Cerebellar cortex (tissue), 1 donor: ENCODE results near the gene SULT1A1.
"Not testable (repeated sequence)": the region's sequence is repeated elsewhere in the genome, so short reads cannot be mapped to it uniquely, and the experiment has no call there.

ENCODE experiments used
- DNase-seq: peaks from one replicate; pipeline ENCODE4 v3.0.0-alpha.2; 2015; ENCODE audit warnings: low spot score

SULT1A1 gene

DNA sequence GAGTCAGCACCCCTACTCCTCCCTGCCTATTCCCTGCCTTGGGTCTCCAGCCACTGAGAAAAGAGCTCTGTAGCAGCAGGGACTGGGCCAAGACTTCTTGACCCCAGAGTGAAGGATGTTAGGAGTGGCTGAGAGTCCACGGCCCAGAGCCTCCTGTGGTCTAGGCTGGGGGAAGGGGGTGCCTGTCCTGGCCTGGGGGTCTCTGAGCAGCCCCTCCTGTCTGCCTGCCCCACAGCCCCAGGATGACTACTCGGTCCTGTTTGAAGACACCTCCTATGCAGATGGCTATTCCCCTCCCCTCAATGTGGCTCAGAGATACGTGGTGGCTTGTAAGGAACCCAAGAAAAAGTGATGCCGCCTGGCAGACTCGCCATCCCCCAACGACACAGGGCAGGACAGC is 18.5 kb downstream of the SULT1A1 start:
- DNase-seq, result no peak

- no peak for DNase-seq
These were observed 19.2 kb downstream of the SULT1A1 start for GRCh38 chr16:28590384-28591340.

- no peak for DNase-seq
These were observed 19.9 kb downstream of the SULT1A1 start for GRCh38 chr16:28589930-28590329.

GRCh38 chr16:28589069-28589468 is 20.8 kb downstream of the SULT1A1 start:
- no peak for DNase-seq

- DNase-seq, result no peak
These were observed 22.5 kb downstream of the SULT1A1 start for GRCh38 chr16:28587386-28587785.

- no peak for DNase-seq
These were observed 23.4 kb downstream of the SULT1A1 start for GRCh38 chr16:28586466-28586865.

DNA sequence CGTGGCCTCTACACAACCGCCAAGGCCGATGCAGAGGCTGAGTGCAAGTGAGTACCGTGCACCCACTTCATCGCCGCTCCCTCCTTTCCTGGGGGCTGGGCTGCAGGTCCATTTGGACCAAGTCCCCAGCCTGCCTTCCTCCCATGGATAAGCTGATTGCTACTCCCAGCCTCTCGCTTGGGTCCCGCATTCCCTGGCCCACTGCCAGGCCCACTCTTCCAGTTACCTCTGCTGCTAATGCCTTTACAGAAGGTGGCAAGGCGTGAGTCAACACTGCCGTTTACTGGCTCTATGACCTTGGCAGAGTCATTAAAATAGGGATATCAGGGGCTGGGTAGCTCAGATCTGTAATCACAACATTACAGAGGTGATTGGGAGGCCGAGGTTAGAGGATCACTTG is 24.2 kb downstream of the SULT1A1 start:
- DNase-seq, result no peak

GRCh38 chr16:28580726-28581315 is 29.0 kb downstream of the SULT1A1 start:
- no peak for DNase-seq

- DNase-seq, result no peak
These were observed 34.3 kb downstream of the SULT1A1 start for GRCh38 chr16:28575446-28576109.

- DNase-seq, result no peak
These were observed 34.9 kb downstream of the SULT1A1 start for GRCh38 chr16:28574925-28575324.

DNA sequence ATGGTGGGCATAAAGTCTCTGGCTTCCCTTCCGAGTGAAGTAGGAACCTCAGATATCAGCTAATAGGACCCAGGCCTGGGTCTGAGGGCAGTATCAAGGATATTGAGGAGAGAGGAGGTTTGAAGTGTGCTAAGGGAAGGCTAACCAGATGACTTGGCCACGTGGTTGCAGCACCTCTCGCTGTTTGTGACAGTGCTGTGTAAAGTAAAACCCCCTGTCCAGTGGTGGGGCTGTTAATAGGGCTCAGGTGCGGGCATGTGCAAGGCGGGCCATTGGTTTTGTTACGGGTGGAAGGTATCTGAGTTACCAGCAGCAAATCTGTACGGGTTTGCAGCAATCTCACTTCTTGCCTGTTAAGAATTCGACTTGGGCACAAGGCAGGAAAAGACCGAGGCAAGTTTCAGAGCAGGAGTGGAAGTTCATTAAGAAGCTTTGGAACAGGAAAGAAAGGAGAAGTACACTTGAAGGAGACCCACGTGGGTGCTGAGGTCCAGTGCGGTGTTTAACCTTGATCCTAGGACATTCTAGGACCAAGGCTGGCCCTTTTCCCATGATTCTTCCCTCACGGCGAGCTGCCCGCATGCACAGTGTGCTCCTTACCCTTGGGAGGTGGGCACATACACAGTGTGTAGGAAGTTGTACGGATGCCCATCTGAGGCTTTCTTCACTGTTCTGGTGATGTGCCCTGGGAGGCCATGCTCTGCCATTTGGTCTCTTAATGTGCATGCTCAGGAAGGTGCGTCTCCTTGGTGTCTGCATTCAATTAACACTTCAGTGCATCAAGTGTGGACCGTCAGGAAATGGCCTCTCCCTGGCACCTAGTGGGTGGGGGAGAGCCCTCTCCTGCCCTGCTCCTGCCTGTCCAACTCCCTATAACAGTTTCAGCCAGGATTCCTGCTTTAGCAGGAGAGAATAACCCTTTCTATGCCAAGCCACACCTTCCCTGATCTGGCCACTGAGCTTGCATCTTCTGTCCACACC is 35.8 kb downstream of the SULT1A1 start:
- DNase-seq, result no peak

DNA sequence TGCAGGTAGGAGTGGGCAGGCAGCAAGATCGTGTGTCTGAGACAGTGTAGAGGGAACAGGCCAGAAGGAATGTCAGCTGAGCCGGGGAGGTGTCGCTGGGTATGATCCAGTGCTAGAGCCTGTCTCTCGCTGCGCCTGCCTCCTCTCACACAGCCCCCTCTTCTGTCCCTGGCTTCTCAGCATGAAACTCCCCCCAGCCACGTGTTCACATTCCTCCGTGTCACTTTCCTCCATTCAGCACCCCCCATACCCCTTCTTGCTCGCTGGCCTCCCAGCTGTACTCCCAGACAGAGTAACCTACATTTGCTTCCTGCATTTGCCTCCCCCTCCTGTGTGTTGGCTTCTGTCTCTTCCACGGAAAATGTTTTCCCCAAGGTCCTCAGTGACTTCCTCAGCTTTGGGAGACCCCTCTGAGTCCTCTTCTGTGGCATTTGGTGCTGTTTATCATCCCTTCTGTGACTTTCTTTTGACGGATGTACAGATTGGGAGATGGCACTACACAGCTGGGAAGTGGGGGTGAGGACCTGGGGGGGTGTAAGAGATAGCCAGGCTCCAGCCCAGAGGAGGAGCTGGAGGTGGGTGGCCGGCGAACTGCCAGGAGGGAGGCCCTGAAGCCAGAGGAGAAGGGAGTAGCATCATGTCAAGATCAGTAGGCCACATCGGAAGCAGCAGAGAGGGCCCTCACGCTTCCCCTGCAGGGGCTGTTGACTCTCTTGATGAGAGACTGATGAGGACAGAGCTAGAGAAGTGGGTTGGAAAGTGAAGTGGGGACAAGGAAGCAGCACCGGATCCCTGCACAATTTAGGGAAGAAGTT is 36.9 kb downstream of the SULT1A1 start:
- peak; percentile 55 for DNase-seq

- DNase-seq, result no peak
These were observed 39.7 kb downstream of the SULT1A1 start for GRCh38 chr16:28569968-28570752.

- no peak for DNase-seq
These were observed 40.8 kb downstream of the SULT1A1 start for GRCh38 chr16:28569021-28569420.

DNA sequence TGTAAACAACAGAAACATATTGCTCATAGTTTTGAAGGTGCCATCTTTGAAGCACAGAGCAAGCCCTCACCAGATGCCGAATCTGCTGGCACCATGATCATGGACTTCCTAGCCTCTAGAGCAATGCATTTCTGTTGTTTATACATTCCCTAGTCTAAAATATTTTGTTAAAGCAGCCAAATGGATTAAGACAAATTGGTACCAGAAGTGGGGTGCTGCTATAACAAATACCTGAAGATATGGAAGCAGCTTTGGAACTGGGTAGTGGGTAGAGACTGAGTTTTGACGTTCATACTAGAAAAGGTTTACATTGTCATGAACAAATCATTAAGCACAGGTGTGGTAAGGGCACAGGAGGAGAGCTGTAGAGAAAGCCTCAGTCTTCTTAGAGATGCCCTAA is 42.6 kb downstream of the SULT1A1 start:
- no peak for DNase-seq

DNA sequence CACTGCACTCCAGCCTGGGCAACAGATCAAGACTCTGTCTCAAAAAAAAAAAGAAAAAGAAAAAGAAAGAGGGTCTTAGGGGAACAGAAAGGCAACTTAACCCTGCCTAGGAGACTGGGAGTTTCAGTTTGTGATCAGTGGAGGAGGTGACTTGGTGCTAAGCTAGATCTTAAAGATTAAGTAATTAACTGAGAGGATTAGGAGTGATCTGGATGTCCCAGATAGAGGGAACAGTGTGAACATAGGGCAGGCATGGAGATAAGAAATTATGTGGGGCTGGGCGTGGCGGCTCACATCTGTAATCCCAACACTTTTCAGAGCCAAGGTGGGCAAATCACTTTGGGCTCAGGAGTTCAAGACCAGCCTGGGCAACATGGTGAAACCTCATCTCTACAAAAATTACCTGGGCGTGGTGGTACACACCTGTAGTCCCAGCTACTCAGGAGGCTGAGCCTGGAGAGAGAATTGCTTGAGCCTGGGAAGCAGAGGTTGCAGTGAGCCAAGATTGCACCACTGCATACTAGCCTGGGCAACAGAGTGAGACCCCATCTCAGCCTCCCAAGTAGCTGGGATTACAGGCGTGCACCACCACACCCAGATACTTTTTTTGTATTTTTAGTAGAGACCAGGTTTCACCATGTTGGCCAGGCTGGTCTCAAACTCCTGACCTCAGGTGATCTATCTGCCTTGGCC is 43.5 kb downstream of the SULT1A1 start:
- not testable (repeated sequence) for DNase-seq

DNA sequence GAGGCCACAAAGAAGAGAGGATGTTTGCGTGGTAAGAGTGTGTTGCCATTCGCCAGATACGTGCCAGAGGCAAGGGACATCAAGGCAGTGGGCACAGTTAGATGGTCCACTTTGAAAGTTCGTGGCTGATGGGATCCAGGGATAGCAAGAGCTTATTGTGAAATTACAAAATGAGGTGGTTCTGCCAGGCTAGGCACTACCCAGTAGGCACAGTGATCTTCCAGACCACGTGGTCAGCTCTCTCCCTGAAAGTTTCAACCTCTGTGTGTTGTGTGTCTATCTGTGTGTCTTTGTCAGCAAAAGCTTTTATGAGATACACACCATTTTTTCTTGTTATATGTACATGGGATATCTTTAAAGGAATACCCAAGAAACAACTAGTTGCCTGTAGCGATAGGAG is 46.6 kb downstream of the SULT1A1 start:
- no peak for DNase-seq

DNA sequence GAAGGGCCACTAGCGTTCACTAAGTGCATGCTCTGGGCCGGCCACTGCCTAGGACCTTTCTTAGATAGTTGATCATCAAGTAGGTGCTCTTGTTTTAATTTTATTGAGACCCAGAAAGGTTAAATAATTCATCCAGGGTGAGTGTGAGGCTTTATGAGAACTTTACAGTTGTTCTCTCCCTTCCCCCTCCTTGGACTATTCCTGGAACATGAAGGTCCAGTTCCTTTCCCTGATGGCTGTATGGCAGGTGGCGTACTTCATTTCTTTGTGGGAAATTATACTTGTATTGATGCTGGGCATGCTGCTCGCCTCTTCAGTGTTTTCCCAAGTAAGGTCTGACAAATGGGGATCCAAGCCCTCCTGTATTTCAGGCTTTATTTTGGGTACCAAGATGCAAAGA is 47.6 kb downstream of the SULT1A1 start:
- no peak for DNase-seq

GRCh38 chr16:28561557-28562187 is 48.2 kb downstream of the SULT1A1 start:
- no peak for DNase-seq
